ENCODE results near the gene GLCCI1. TPM values are rescaled to one million over a fixed set of nuclear protein-coding genes. Genes with fewer than 3 reads are reported as not detected.

The GLCCI1 gene
- polyA plus RNA-seq, 2 of the 4 experiments (the other 2 are of a cell fraction) = 1.2 to 2.8 TPM

DNA sequence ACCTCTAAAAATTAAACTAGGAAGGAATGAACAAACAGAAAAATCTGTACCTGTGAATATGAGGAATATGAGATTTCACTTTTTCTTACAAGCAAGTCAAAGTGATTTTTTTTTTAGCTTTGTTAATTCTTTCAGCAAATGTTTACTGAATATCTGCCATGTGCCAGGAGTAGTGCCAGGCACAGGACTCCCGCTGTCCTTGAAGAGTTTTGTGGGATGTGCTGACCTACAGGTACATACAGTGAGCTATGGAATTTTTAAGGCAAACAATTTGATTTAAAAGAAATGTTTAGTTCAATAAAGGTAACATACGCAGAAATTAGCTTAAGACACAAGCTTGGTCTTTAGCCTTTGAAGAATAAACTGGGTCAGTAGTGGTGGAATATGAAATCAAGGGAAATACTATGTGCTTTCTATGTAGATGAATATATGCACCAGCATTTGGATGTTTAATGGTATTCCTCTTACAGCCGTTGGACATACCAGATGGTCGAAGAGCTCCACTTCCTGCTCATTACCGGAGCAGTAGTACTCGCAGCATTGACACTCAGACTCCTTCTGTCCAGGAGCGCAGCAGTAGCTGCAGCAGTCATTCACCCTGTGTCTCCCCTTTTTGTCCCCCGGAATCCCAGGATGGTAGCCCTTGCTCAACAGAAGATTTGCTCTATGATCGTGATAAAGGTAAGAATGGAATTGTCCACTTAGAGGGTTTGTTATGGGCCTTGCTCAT is 102.0 kb downstream of the GLCCI1 start:
- WGBS (ENCODE audit: missing lambda C conversion rate) = 84% methylated on average over 9 of the region's 9 CpGs
- Histone ChIP-seq H3K4me1 (no peaks in the 10 kb centered on the region), H3K4me3 (no peak overlapping the region), H3K27ac (no peak overlapping the region), H3K9me3 (no peaks in the 10 kb centered on the region), H3K4me2 (no peak overlapping the region)
- DNase-seq (ENCODE audit: low read depth in 1 of 2, low spot score in 1 of 2) = no peak
- no peak for TF ChIP-seq MAFK (IDR thresholded peaks at IDR 0.05; ENCODE audit: partially characterized antibody)
- no peak for TF ChIP-seq CEBPB (IDR thresholded peaks at IDR 0.05)
- TF ChIP-seq ZC3H11A (IDR thresholded peaks at IDR 0.05) = no peak
- TF ChIP-seq JUN (IDR thresholded peaks at IDR 0.05) = no peak
- no peak for TF ChIP-seq MYC (IDR thresholded peaks at IDR 0.05; ENCODE audit: borderline replicate concordance, low read length)
- no peak for TF ChIP-seq POLR2AphosphoS2 (conservative IDR thresholded peaks at IDR 0.05; ENCODE audit: low read length)
- no peak for TF ChIP-seq CHD2 (IDR thresholded peaks at IDR 0.05; ENCODE audit: low read length, partially characterized antibody)
- TF ChIP-seq, protein P1, sequence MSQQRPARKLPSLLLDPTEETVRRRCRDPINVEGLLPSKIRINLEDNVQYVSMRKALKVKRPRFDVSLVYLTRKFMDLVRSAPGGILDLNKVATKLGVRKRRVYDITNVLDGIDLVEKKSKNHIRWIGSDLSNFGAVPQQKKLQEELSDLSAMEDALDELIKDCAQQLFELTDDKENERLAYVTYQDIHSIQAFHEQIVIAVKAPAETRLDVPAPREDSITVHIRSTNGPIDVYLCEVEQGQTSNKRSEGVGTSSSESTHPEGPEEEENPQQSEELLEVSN (IDR thresholded peaks at IDR 0.05; ENCODE audit: borderline replicate concordance, low read depth) = no peak
- no peak for TF ChIP-seq BHLHE40 (IDR thresholded peaks at IDR 0.05; ENCODE audit: low read depth, low read length)
- TF ChIP-seq RNF2 (IDR thresholded peaks at IDR 0.05; ENCODE audit: borderline replicate concordance, low read depth) = no peak
- no peak for TF ChIP-seq FOSB (CRISPR knock-in tag; IDR thresholded peaks at IDR 0.05)
- no peak for ATAC-seq
- ChIA-PET CTCF (no interaction called here), POLR2A (no interaction called here)
- no peak for FAIRE-seq

DNA sequence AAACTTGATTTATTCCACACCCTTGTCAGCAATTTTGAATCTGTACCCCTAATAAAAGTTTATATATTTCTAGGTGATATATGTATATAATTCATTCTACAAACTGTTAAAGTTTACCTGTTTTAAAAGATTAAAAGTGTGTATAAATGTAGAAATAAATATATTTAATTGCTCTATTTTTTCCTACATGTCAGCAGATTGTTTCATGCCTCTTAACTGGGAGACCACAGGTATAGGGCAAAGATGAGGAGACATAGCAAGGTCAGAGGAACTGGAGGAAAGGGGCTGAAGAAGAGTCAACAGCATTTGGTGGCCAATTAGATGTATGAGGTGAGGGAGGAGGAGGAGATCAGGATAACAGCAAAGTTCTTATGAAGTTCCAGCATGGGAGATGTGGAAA is 109.8 kb downstream of the GLCCI1 start:
- DNase-seq (ENCODE audit: low read depth in 1 of 2, low spot score in 1 of 2) (no peak), FAIRE-seq (no peak), ATAC-seq (no peak)
- H3K4me2 ChIP-seq = no peak overlapping the region
- ChIA-PET CTCF (no interaction called here), POLR2A (no interaction called here)
- TF ChIP-seq NFE2L2 (conservative IDR thresholded peaks at IDR 0.05; ENCODE audit: low read length) (no peak), MAFK (IDR thresholded peaks at IDR 0.05; ENCODE audit: partially characterized antibody) (peak; percentile 52)
- H3K4me3 ChIP-seq = no peak overlapping the region
- H3K9me3 ChIP-seq = no peaks in the 10 kb centered on the region
- no peaks in the 10 kb centered on the region for H3K4me1 ChIP-seq
- H3K27ac ChIP-seq = no peak overlapping the region

DNA sequence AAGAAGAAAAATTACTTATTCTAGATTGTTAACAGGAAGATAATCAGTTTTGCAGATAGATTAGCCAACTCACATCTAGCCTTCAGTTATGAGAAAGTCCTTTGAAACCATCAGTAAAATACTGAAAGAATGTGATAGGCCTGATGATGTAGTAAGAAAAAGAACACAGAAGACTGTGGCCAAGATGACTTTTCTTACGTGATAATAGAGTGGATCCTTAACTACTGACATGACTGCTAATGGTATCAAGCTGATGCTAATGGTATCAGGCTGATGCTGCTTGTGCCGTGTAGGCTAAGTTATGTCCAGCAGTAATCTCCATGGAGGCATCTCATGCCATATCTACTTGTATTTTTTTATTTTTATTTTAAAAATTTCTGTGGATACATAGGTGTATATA is 114.2 kb downstream of the GLCCI1 start:
- TF ChIP-seq TP53 (CRISPR knock-in tag; IDR thresholded peaks at IDR 0.05) (no peak), FOSL2 (IDR thresholded peaks at IDR 0.05) (no peak), FOSL2 (CRISPR knock-in tag; IDR thresholded peaks at IDR 0.05) (no peak), NFE2L2 (conservative IDR thresholded peaks at IDR 0.05; ENCODE audit: low read length) (no peak), NPAS2 (CRISPR knock-in tag; IDR thresholded peaks at IDR 0.05; ENCODE audit: borderline replicate concordance) (no peak), RNF2 (IDR thresholded peaks at IDR 0.05; ENCODE audit: borderline replicate concordance, low read depth) (no peak), ZNF302 (CRISPR knock-in tag; IDR thresholded peaks at IDR 0.05) (no peak), ESRRA (IDR thresholded peaks at IDR 0.05; ENCODE audit: borderline replicate concordance, low read length) (no peak), CBX2 (IDR thresholded peaks at IDR 0.05; ENCODE audit: borderline replicate concordance, low read depth) (no peak), POLR2AphosphoS2 (conservative IDR thresholded peaks at IDR 0.05; ENCODE audit: low read length) (no peak), HOXB13 (CRISPR knock-in tag; IDR thresholded peaks at IDR 0.05; ENCODE audit: low read depth) (no peak)
- TF ChIP-seq, protein P2, sequence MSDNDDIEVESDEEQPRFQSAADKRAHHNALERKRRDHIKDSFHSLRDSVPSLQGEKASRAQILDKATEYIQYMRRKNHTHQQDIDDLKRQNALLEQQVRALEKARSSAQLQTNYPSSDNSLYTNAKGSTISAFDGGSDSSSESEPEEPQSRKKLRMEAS (IDR thresholded peaks at IDR 0.05) = no peak
- DNase-seq (ENCODE audit: low read depth in 1 of 2, low spot score in 1 of 2) (no peak), FAIRE-seq (peak; percentile 7), ATAC-seq (no peak)
- WGBS (ENCODE audit: missing lambda C conversion rate) = 74% methylated on average over 2 of the region's 2 CpGs
- CTCF ChIA-PET = no interaction called here
- H3K27ac ChIP-seq = no peak overlapping the region
- no peak overlapping the region for H3K4me3 ChIP-seq
- POLR2A ChIA-PET = no interaction called here
- H3K4me2 ChIP-seq = no peak overlapping the region
- H3K4me1 ChIP-seq = no peaks in the 10 kb centered on the region
- H3K9me3 ChIP-seq = no peaks in the 10 kb centered on the region

DNA sequence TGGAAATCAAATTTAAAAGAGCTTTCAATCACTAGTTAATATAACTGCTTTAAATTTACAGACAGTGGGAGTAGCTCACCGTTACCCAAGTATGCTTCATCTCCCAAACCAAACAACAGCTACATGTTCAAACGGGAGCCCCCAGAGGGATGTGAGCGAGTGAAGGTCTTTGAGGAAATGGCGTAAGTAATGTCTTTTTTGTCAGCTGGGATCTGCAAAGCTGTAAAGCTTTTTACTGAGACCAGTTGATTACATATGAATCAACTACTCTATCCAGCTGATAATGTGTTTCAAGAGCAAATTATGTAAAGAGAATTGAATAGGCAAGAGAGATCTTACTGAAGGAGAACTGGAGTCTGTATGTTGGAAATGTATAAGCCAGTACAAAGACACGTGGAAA is 116.2 kb downstream of the GLCCI1 start:
- CTCF ChIA-PET = interaction anchor here (1.7 kb wide), 1 partner anchor 9 kb away, joined by 4 read pairs; no protein-coding TSS in a partner anchor
- FAIRE-seq (no peak), ATAC-seq (no peak), DNase-seq (ENCODE audit: low read depth in 1 of 2, low spot score in 1 of 2) (no peak)
- no peak overlapping the region for H3K27ac ChIP-seq
- POLR2A ChIA-PET = no interaction called here
- WGBS (ENCODE audit: missing lambda C conversion rate) = 60% methylated on average over 5 of the region's 5 CpGs
- H3K4me3 ChIP-seq = no peak overlapping the region
- no peak overlapping the region for H3K4me2 ChIP-seq
- H3K4me1 ChIP-seq = no peaks in the 10 kb centered on the region
- no peaks in the 10 kb centered on the region for H3K9me3 ChIP-seq
- TF ChIP-seq, protein P3, sequence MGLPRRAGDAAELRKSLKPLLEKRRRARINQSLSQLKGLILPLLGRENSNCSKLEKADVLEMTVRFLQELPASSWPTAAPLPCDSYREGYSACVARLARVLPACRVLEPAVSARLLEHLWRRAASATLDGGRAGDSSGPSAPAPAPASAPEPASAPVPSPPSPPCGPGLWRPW (IDR thresholded peaks at IDR 0.05) = no peak
- TF ChIP-seq FOXS1 (CRISPR knock-in tag; IDR thresholded peaks at IDR 0.05) (no peak), EP300 (IDR thresholded peaks at IDR 0.05) (no peak), KDM1A (IDR thresholded peaks at IDR 0.05; ENCODE audit: low read depth) (no peak), HOXA7 (CRISPR knock-in tag; IDR thresholded peaks at IDR 0.05) (no peak), BHLHE40 (IDR thresholded peaks at IDR 0.05; ENCODE audit: low read depth, low read length) (no peak), MAZ (IDR thresholded peaks at IDR 0.05; ENCODE audit: borderline replicate concordance, low read depth, low read length) (no peak), HOXB13 (CRISPR knock-in tag; IDR thresholded peaks at IDR 0.05; ENCODE audit: low read depth) (no peak), MYC (IDR thresholded peaks at IDR 0.05; ENCODE audit: borderline replicate concordance, low read length) (no peak), CBX8 (IDR thresholded peaks at IDR 0.05) (no peak), ZNF302 (CRISPR knock-in tag; IDR thresholded peaks at IDR 0.05) (no peak)
- TF ChIP-seq, protein P4, sequence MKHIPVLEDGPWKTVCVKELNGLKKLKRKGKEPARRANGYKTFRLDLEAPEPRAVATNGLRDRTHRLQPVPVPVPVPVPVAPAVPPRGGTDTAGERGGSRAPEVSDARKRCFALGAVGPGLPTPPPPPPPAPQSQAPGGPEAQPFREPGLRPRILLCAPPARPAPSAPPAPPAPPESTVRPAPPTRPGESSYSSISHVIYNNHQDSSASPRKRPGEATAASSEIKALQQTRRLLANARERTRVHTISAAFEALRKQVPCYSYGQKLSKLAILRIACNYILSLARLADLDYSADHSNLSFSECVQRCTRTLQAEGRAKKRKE (CRISPR knock-in tag; IDR thresholded peaks at IDR 0.05; ENCODE audit: low read depth) = no peak
- TF ChIP-seq, protein P2 (IDR thresholded peaks at IDR 0.05) = no peak
